Esophagus (tissue), 2 donors: ENCODE data around the gene CNOT3. TPM values are rescaled to one million over a fixed set of nuclear protein-coding genes. Genes with fewer than 3 reads are reported as not detected.

Source experiments
- H3K27ac ChIP-seq, 2 donors: one replicate each; pipeline ENCODE4 v1.5.1; 2013; ENCODE audit warnings: low read depth in 2 of 2, mild to moderate bottlenecking in 2 of 2, inconsistent platforms in 1 of 2, low read length in 1 of 2, moderate library complexity in 1 of 2
- H3K27me3 ChIP-seq, 2 donors: one replicate each; pipeline ENCODE4 v1.6.1; 2013; ENCODE audit warnings: low read length in 2 of 2, control low read depth in 1 of 2, mild to moderate bottlenecking in 1 of 2; ENCODE audit not compliant: insufficient read depth in 2 of 2, control insufficient read depth in 1 of 2
- H3K36me3 ChIP-seq, 2 donors: one replicate each; pipeline ENCODE4 v1.6.1; 2013; ENCODE audit warnings: low read length in 1 of 2; ENCODE audit not compliant: control insufficient read depth in 2 of 2, insufficient read depth in 2 of 2
- H3K4me1 ChIP-seq, 2 donors: one replicate each; pipeline ENCODE4 v1.6.1; 2013; ENCODE audit warnings: low read length in 1 of 2; ENCODE audit not compliant: control insufficient read depth in 2 of 2, insufficient read depth in 2 of 2
- H3K4me3 ChIP-seq, 2 donors: one replicate each; pipeline ENCODE4 v1.5.1; 2013; ENCODE audit warnings: low read length in 2 of 2, mild to moderate bottlenecking in 2 of 2, low read depth in 1 of 2, moderate library complexity in 1 of 2
- H3K9me3 ChIP-seq, 2 donors: one replicate each; pipeline ENCODE4 v1.6.1; 2013; ENCODE audit warnings: mild to moderate bottlenecking in 2 of 2, low read depth in 1 of 2, low read length in 1 of 2, moderate library complexity in 1 of 2; ENCODE audit not compliant: control insufficient read depth in 2 of 2, insufficient read depth in 1 of 2
- WGBS, 2 donors: extraction: QIAGEN DNeasy Blood & Tissue Kit; methylation state at CpG; one replicate each; pipeline ENCODE4 v1.1.7; 2013; 5-methylcytosine and 5-hydroxymethylcytosine counted together
- polyA plus RNA-seq, 2 donors: library from polyadenylated mRNA; stranded (reverse); fragments of 200-250 nt; gene quantifications; one replicate each; pipeline ENCODE4 v1.2.3, GENCODE V29; 2013
- donor health status: healthy with polysubstance abuse.
- donor health status: Bipolar disorder and iron deficiency.

Gene CNOT3
- polyA plus RNA-seq, 2 donors = 21.3 to 23.0 TPM

GRCh38 chr19:54115109-54116063 lies 22.2 kb upstream of the CNOT3 start, which contains the start of the genes PRPF31 and TFPT:
TSS of gene PRPF31 (plus strand) at chr19:54115754. CDS start at chr19:54118279, 2,525 bp downstream.
TSS of gene TFPT (minus strand) at chr19:54115657. CDS start at chr19:54115269, 388 bp downstream.
- Histone ChIP-seq H3K4me3 (peak within 1 kb of the TSS; percentile 73 to 90), H3K27ac (peak within 1 kb of the TSS; percentile 92 to 98), H3K4me1 (peaks cover 7 to 14% of the 10 kb centered on the region in 2 donors), H3K36me3 (peaks cover 0 to 20% of the 10 kb centered on the region in 2 donors), H3K9me3 (no peaks in the 10 kb centered on the region), H3K27me3 (no peaks in the 10 kb centered on the region)
- 0 to 1% methylated on average over 60 of the region's 60 CpGs for whole genome bisulfite sequencing, 2 donors

DNA sequence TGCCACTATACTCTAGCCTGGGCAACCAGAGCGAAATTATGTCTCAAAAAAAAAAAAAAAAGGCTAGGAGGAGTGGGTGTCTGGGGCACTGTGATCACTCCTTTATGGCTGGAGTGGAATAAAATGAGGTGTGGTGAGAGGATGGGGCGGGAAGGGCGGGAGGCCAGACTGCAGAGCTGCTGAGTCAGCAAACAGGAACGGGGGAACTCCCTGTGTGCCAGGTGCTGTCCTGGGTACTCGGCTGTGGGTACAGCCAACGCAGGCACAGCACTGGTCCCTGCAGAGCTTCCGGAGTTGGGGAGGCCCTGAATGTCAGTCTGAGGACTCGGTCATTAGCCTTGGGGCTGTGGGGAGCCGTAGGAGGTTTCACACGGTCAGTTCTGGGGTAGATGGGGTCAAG lies 16.3 kb upstream of the CNOT3 start:
- Histone ChIP-seq H3K27ac (no peak overlapping the region), H3K27me3 (no peaks in the 10 kb centered on the region), H3K9me3 (no peaks in the 10 kb centered on the region), H3K36me3 (peaks cover 18 to 54% of the 10 kb centered on the region in 2 donors), H3K4me3 (no peak overlapping the region), H3K4me1 (peaks cover 4% of the 10 kb centered on the region in 2 donors)
- WGBS, 2 donors = 90 to 91% methylated on average over 10 of the region's 10 CpGs

GRCh38 chr19:54123682-54124081 lies 13.9 kb upstream of the CNOT3 start:
- no peak overlapping the region for H3K27ac ChIP-seq
- no peaks in the 10 kb centered on the region for H3K4me1 ChIP-seq
- WGBS, 2 donors = 91 to 95% methylated on average over 14 to 17 of the region's 17 CpGs
- no peaks in the 10 kb centered on the region for H3K9me3 ChIP-seq
- H3K27me3 ChIP-seq = no peaks in the 10 kb centered on the region
- no peak overlapping the region for H3K4me3 ChIP-seq
- peaks cover 33 to 61% of the 10 kb centered on the region in 2 donors for H3K36me3 ChIP-seq

DNA sequence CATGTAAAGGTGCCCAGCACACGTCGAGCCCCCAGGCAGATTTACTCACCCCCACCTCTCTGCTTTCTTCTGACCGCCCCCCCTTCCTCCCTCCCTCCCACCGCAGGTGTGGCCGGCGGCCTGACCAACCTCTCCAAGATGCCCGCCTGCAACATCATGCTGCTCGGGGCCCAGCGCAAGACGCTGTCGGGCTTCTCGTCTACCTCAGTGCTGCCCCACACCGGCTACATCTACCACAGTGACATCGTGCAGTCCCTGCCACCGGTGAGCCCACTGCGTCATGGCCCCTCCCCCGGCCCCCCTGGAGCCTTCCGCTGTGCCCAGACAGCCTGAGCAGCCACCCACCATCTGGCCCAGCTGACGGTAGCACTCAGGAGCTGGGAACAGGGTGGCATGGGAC lies 13.2 kb upstream of the CNOT3 start:
- Histone ChIP-seq H3K36me3 (peaks cover 38 to 68% of the 10 kb centered on the region in 2 donors), H3K9me3 (no peaks in the 10 kb centered on the region)

GRCh38 chr19:54125713-54126112 lies 11.8 kb upstream of the CNOT3 start:
- Histone ChIP-seq H3K9me3 (no peaks in the 10 kb centered on the region), H3K36me3 (peaks cover 44 to 72% of the 10 kb centered on the region in 2 donors), H3K4me1 (no peaks in the 10 kb centered on the region), H3K27ac (no peak overlapping the region), H3K27me3 (no peaks in the 10 kb centered on the region), H3K4me3 (no peak overlapping the region)
- 87 to 88% methylated on average over 9 of the region's 9 CpGs for WGBS, 2 donors

More for the DNA sequence above, 13.2 kb upstream of the CNOT3 start:
- Histone ChIP-seq H3K27me3 (no peaks in the 10 kb centered on the region), H3K4me3 (no peak overlapping the region), H3K27ac (no peak overlapping the region), H3K4me1 (no peaks in the 10 kb centered on the region)
- 92% methylated on average over 19 of the region's 19 CpGs for WGBS, 2 donors

DNA sequence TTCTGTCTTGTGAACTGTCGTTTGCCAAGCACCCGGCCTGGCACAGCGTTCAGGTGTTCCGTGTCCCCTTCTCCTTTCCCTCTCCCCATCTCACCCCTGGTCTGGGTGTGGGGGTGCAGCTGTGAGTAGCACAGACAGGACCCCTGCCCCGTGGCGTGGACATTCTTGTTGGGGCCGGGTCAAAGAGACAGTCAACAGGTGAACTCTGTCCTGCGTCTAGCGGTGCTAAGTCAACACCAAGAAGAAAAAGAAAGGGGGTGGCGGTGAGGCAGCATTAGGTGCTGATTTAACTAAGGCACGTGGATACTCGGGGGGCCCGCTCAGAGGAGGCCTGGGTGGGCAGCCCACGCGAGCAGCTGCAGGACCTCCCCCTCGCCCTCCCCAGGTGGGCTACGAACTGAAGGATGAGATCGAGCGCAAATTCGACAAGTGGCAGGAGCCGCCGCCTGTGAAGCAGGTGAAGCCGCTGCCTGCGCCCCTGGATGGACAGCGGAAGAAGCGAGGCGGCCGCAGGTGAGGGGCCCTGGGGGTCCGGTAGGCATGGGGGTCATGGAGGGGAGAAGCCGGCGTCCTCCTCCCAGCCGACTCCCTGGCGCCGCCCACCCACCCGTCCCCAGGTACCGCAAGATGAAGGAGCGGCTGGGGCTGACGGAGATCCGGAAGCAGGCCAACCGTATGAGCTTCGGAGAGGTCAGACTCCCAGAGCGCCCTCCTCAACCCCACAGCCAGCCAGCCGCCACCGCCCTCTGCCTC lies 9.7 kb upstream of the CNOT3 start:
- 92 to 93% methylated on average over 37 to 44 of the region's 44 CpGs for WGBS, 2 donors
- Histone ChIP-seq H3K4me3 (no peak overlapping the region), H3K36me3 (peaks cover 45 to 68% of the 10 kb centered on the region in 2 donors), H3K9me3 (no peaks in the 10 kb centered on the region), H3K4me1 (no peaks in the 10 kb centered on the region), H3K27ac (no peak overlapping the region), H3K27me3 (no peaks in the 10 kb centered on the region)

GRCh38 chr19:54128441-54128725 lies 9.2 kb upstream of the CNOT3 start:
- Histone ChIP-seq H3K27me3 (no peaks in the 10 kb centered on the region), H3K27ac (no peak overlapping the region), H3K9me3 (no peaks in the 10 kb centered on the region), H3K4me1 (peaks cover 0 to 2% of the 10 kb centered on the region in 2 donors), H3K36me3 (peaks cover 45 to 63% of the 10 kb centered on the region in 2 donors), H3K4me3 (no peak overlapping the region)
- 86 to 92% methylated on average over 15 to 20 of the region's 20 CpGs for whole genome bisulfite sequencing, 2 donors

DNA sequence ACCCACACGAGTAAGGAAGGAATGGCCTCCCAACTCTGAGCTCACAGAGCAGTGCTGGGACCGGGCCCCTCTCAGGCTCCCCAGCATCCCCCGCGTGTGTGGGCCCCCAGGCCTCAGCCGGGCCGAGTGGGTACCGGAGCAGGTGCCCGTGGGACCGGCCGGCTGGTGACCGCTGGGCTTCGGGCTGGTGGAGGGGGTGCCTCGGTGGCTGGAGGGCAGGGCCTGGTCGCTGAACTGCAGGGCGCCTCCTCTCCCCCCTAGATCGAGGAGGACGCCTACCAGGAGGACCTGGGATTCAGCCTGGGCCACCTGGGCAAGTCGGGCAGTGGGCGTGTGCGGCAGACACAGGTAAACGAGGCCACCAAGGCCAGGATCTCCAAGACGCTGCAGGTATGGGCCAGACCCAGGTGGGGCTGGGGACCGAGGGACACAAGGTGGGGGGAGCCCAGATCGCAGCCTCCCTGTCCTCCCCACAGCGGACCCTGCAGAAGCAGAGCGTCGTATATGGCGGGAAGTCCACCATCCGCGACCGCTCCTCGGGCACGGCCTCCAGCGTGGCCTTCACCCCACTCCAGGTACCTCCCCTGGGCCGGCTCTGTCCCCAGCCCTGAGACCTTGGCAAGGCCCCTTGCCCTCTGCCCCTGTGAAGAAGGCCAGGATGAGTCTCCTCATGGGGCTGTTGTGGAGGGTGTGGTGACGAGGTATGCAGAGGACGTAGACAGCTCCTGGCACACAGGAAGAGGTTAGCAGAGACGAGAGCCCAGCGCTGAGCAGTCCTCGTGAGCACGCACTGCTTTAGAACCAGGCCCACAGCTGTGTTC lies 8.6 kb upstream of the CNOT3 start:
- Histone ChIP-seq H3K4me1 (peaks cover 0 to 3% of the 10 kb centered on the region in 2 donors), H3K9me3 (no peaks in the 10 kb centered on the region), H3K36me3 (peaks cover 45 to 57% of the 10 kb centered on the region in 2 donors), H3K4me3 (no peak overlapping the region), H3K27ac (no peak overlapping the region), H3K27me3 (no peaks in the 10 kb centered on the region)
- WGBS, 2 donors = 95 to 96% methylated on average over 41 of the region's 41 CpGs

GRCh38 chr19:54129617-54129996 lies 8.0 kb upstream of the CNOT3 start:
- H3K4me3 ChIP-seq = no peak overlapping the region
- H3K9me3 ChIP-seq = no peaks in the 10 kb centered on the region
- peaks cover 42 to 51% of the 10 kb centered on the region in 2 donors for H3K36me3 ChIP-seq
- peaks cover 3% of the 10 kb centered on the region in 2 donors for H3K4me1 ChIP-seq
- WGBS, 2 donors = 97 to 98% methylated on average over 20 of the region's 20 CpGs
- no peak overlapping the region for H3K27ac ChIP-seq
- H3K27me3 ChIP-seq = no peaks in the 10 kb centered on the region
